ENCODE measurements around the gene C12orf43. TPM values are rescaled to one million over a fixed set of nuclear protein-coding genes. Genes with fewer than 3 reads are reported as not detected.

C12orf43 gene
- total RNA-seq, 1 donor from 2014 or later = 15.5 TPM

GRCh38 chr12:121005346-121005815 is 10.9 kb downstream of the C12orf43 start:
- intact Hi-C loops (cut with DNase I) = no loop called here
- TF ChIP-seq, protein P1, sequence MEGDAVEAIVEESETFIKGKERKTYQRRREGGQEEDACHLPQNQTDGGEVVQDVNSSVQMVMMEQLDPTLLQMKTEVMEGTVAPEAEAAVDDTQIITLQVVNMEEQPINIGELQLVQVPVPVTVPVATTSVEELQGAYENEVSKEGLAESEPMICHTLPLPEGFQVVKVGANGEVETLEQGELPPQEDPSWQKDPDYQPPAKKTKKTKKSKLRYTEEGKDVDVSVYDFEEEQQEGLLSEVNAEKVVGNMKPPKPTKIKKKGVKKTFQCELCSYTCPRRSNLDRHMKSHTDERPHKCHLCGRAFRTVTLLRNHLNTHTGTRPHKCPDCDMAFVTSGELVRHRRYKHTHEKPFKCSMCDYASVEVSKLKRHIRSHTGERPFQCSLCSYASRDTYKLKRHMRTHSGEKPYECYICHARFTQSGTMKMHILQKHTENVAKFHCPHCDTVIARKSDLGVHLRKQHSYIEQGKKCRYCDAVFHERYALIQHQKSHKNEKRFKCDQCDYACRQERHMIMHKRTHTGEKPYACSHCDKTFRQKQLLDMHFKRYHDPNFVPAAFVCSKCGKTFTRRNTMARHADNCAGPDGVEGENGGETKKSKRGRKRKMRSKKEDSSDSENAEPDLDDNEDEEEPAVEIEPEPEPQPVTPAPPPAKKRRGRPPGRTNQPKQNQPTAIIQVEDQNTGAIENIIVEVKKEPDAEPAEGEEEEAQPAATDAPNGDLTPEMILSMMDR (IDR thresholded peaks at IDR 0.05) = peak; percentile 43
- Histone ChIP-seq H3K4me3 (no peak overlapping the region), H3K36me3 (peaks cover 69% of the 10 kb centered on the region), H3K4me1 (no peaks in the 10 kb centered on the region), H3K27me3 (no peaks in the 10 kb centered on the region), H3K27ac (no peak overlapping the region), H3K9me3 (no peaks in the 10 kb centered on the region)
- DNase-seq = no peak
- ATAC-seq = peak; percentile 66

DNA sequence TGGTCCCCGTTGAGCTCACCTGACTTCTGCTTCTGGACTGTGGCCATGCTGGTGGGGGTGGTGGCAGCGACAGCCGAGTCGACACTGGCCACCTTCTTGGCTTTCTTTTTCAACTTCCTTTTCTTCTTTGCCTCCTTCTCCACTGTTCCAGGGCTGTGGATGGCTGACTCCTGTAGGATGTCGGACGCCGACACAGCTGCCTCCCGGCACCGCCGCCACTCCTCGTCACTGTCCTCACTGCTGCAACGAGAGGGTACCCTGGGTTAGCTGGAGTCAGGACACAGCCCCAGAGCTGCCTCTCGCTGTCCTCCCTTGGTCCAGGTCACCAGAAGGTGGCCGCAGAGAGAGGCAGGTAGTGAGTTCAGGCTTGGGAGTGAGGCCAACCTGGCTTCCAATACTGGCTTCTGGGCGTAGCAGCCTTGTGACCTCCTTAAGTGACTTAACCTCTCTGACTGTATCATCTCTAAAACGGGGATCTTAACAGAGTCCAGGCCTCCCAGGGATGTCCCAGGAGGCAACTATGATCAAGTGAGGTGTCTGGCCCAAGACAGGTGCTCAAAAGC is 12.0 kb downstream of the C12orf43 start:
- Histone ChIP-seq H3K36me3 (peaks cover 58% of the 10 kb centered on the region), H3K9me3 (no peaks in the 10 kb centered on the region), H3K27ac (no peak overlapping the region), H3K27me3 (no peaks in the 10 kb centered on the region), H3K4me1 (no peaks in the 10 kb centered on the region), H3K4me3 (no peak overlapping the region)
- DNase-seq (no peak), ATAC-seq (no peak)
- intact Hi-C loops (cut with DNase I) = no loop called here
- TF ChIP-seq, protein P1 (IDR thresholded peaks at IDR 0.05) = no peak

DNA sequence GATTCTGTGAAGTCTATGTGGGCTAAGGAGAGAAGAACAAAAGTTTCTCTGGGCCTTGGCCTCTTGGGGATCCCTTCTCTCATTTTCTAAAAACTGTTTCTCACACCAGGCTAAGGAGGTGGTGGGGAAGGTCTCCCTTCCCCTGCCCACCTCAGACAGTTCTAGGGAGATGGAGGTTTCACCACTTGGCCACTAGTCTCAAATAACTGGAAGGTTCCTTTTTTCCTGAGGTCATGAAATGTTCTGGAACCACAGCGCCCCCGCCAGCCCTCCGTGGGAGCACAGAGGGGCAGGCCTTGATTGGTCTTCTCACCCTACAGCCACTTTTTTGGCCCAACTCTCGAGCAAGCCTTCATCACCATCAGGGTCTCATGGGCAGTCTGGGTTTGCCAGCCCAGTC is 12.6 kb downstream of the C12orf43 start:
- Histone ChIP-seq H3K36me3 (peaks cover 51% of the 10 kb centered on the region), H3K27ac (no peak overlapping the region), H3K4me3 (no peak overlapping the region), H3K9me3 (no peaks in the 10 kb centered on the region), H3K4me1 (no peaks in the 10 kb centered on the region), H3K27me3 (no peaks in the 10 kb centered on the region)
- TF ChIP-seq, protein P1 (IDR thresholded peaks at IDR 0.05) = no peak
- no peak for DNase-seq
- intact Hi-C loops (cut with DNase I) = no loop called here
- ATAC-seq = no peak

DNA sequence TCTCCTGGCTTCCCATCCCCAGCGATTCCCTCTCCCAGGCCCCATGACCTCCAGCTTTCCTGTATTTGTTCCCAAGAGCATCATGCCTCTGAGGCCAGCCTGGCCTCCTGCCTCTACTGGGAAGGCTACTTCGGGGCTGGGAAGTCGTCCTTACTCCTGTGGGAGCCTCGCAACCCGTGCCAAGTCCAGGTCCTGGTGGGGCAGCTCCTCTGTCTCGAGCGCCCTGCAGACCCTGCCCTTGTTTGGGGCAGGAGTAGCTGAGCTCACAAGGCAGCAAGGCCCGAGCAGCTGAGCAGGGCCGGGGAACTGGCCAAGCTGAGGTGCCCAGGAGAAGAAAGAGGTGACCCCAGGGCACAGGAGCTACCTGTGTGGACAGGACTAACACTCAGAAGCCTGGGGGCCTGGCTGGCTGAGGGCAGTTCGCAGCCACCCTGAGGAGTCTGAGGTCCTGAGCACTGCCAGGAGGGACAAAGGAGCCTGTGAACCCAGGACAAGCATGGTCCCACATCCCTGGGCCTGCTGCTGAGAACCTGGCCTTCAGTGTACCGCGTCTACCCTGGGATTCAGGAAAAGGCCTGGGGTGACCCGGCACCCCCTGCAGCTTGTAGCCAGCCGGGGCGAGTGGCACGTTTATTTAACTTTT is 14.3 kb downstream of the C12orf43 start:
- DNase-seq = no peak
- TF ChIP-seq, protein P1 (IDR thresholded peaks at IDR 0.05) = no peak
- Histone ChIP-seq H3K27me3 (no peaks in the 10 kb centered on the region), H3K4me3 (no peak overlapping the region), H3K4me1 (no peaks in the 10 kb centered on the region), H3K27ac (no peak overlapping the region), H3K9me3 (no peaks in the 10 kb centered on the region), H3K36me3 (peaks cover 36% of the 10 kb centered on the region)
- intact Hi-C loops (cut with DNase I) = no loop called here
- ATAC-seq = no peak

DNA sequence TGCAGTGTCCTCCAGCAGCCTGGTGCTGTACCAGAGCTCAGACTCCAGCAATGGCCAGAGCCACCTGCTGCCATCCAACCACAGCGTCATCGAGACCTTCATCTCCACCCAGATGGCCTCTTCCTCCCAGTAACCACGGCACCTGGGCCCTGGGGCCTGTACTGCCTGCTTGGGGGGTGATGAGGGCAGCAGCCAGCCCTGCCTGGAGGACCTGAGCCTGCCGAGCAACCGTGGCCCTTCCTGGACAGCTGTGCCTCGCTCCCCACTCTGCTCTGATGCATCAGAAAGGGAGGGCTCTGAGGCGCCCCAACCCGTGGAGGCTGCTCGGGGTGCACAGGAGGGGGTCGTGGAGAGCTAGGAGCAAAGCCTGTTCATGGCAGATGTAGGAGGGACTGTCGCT is 15.2 kb downstream of the C12orf43 start:
- intact Hi-C loops (cut with DNase I) = no loop called here
- H3K27me3 ChIP-seq = no peaks in the 10 kb centered on the region
- TF ChIP-seq, protein P1 (IDR thresholded peaks at IDR 0.05) = no peak
- DNase-seq = no peak
- H3K36me3 ChIP-seq = peaks cover 32% of the 10 kb centered on the region
- H3K9me3 ChIP-seq = no peaks in the 10 kb centered on the region
- H3K4me3 ChIP-seq = no peak overlapping the region
- H3K27ac ChIP-seq = no peak overlapping the region
- no peak for ATAC-seq
- no peaks in the 10 kb centered on the region for H3K4me1 ChIP-seq

Measured in upper lobe of right lung (tissue), 1 donor.